GM23338 (cell line): ENCODE data around the gene ZNF493. TPM values are rescaled to one million over a fixed set of nuclear protein-coding genes. Genes with fewer than 3 reads are reported as not detected.

Experiments
- ATAC-seq: fragments of 200-7000 bp; cut with Tn5 transposase; 3 replicates; pipeline ENCODE4 v1.9.1; 2020
- DNase-seq: peaks from one replicate; pipeline ENCODE4 v3.0.0-alpha.2; 2015; ENCODE audit warnings: low spot score
- H2AFZ ChIP-seq: fragments of 200-600 bp; sonication (generic); 2 replicates; pipeline ENCODE4 v1.8.0; 2016; ENCODE audit warnings: antibody characterized with exemption, mild to moderate bottlenecking, moderate library complexity
- H3F3A ChIP-seq: fragments of 200-600 bp; sonication (generic); replicated peaks from 2 replicates; pipeline ENCODE4 v1.8.0; 2017; ENCODE audit warnings: antibody characterized with exemption, mixed run types, low read depth
- H3K27ac ChIP-seq: fragments of 200-600 bp; sonication (generic); 2 replicates; pipeline ENCODE4 v1.6.1; 2016; ENCODE audit warnings: low read depth
- H3K27me3 ChIP-seq: fragments of 200-600 bp; sonication (generic); 2 replicates; pipeline ENCODE4 v1.8.0; 2016; ENCODE audit warnings: mild to moderate bottlenecking, mixed run types, moderate library complexity; ENCODE audit not compliant: insufficient read depth
- H3K36me3 ChIP-seq: fragments of 200-600 bp; sonication (generic); 2 replicates; pipeline ENCODE4 v1.8.0; 2016; ENCODE audit warnings: mild to moderate bottlenecking; ENCODE audit not compliant: insufficient read depth
- H3K4me1 ChIP-seq: fragments of 200-600 bp; sonication (generic); 2 replicates; pipeline ENCODE4 v1.8.0; 2016; ENCODE audit warnings: mild to moderate bottlenecking, moderate library complexity; ENCODE audit not compliant: insufficient read depth
- H3K4me2 ChIP-seq: fragments of 200-600 bp; sonication (generic); 2 replicates; pipeline ENCODE4 v1.7.1; 2017; ENCODE audit warnings: mixed run types
- H3K4me3 ChIP-seq: fragments of 200-600 bp; sonication (generic); 2 replicates; pipeline ENCODE4 v1.6.1; 2016; ENCODE audit warnings: mixed run types
- H3K79me2 ChIP-seq: fragments of 200-600 bp; sonication (generic); replicated peaks from 2 replicates; pipeline ENCODE4 v1.8.0; 2017; ENCODE audit warnings: mild to moderate bottlenecking; ENCODE audit not compliant: insufficient read depth
- H3K9me2 ChIP-seq: fragments of 200-600 bp; sonication (generic); 2 replicates; pipeline ENCODE4 v1.8.0; 2017; ENCODE audit not compliant: insufficient read depth
- H4K20me1 ChIP-seq: fragments of 200-600 bp; sonication (generic); replicated peaks from 2 replicates; pipeline ENCODE4 v1.8.0; 2017; ENCODE audit warnings: mild to moderate bottlenecking; ENCODE audit not compliant: insufficient read depth
- H3K27ac Mint-ChIP-seq: 2 replicates; pipeline ENCODE4 v1.8.0; 2020; ENCODE audit warnings: inconsistent platforms, mild to moderate bottlenecking, moderate library complexity, mixed read lengths
- H3K27me3 Mint-ChIP-seq: 3 replicates; pipeline ENCODE4 v1.8.0; 2022; ENCODE audit warnings: low read depth, mild to moderate bottlenecking, moderate library complexity, mixed read lengths, inconsistent platforms; ENCODE audit not compliant: insufficient read depth, poor library complexity
- H3K36me3 Mint-ChIP-seq: 3 replicates; pipeline ENCODE4 v1.8.0; 2021; ENCODE audit warnings: low read depth, mild to moderate bottlenecking, inconsistent platforms, moderate library complexity, mixed read lengths
- H3K4me1 Mint-ChIP-seq: 3 replicates; pipeline ENCODE4 v1.8.0; 2020; ENCODE audit warnings: mild to moderate bottlenecking, inconsistent platforms, mixed read lengths
- H3K4me3 Mint-ChIP-seq: 3 replicates; pipeline ENCODE4 v1.8.0; 2021; ENCODE audit warnings: moderate library complexity, mild to moderate bottlenecking, inconsistent platforms, mixed read lengths
- H3K9me3 Mint-ChIP-seq: 3 replicates; pipeline ENCODE4 v1.8.0; 2020; ENCODE audit warnings: moderate library complexity, mild to moderate bottlenecking, inconsistent platforms, mixed read lengths
- EZH2 ChIP-seq: fragments of 200-600 bp; sonication (generic); IDR thresholded peaks from one replicate; pipeline ENCODE4 v1.8.0; 2017; ENCODE audit warnings: antibody characterized with exemption, mild to moderate bottlenecking, low read depth; ENCODE audit not compliant: unreplicated experiment
- POLR2AphosphoS5 ChIP-seq: IDR thresholded peaks from 2 replicates; pipeline ENCODE4 v1.6.1; 2016; ENCODE audit warnings: antibody characterized with exemption, low read depth
- ZNF114 ChIP-seq: fragments of 250-450 bp; sonication (Bioruptor Pico); IDR thresholded peaks from 2 replicates; pipeline ENCODE4 v1.5.0; 2020; ENCODE audit warnings: mild to moderate bottlenecking, moderate library complexity
- ZNF331 ChIP-seq: fragments of 250-450 bp; sonication (Bioruptor Pico); IDR thresholded peaks from 2 replicates; pipeline ENCODE4 v1.5.0; 2020; ENCODE audit warnings: low read depth, mild to moderate bottlenecking, moderate library complexity
- polyA plus RNA-seq: library from polyadenylated mRNA; unstranded; fragments of >200 nt; fragmentation: Nextera tagmentation; extraction: Ambion mirVana; gene quantifications from 2 replicates; pipeline ENCODE4 v1.2.1, GENCODE V29; 2016
- total RNA-seq: library from RNA; depleted of rRNA; stranded (reverse); fragments of >200 nt; shearing (Covaris generic); gene quantifications from 2 replicates; pipeline ENCODE4 v1.2.3, GENCODE V29; 2014; rRNA removed

The ZNF493 gene
- total and polyA plus RNA-seq, 2 experiments from 2014 or later: 28.7 to 63.4 TPM

GRCh38 chr19:21474671-21475181, 77.8 kb downstream of the ZNF493 start:
- peak; percentile 92 for ATAC-seq

More at GRCh38 chr19:21474671-21475181, 77.8 kb downstream of the ZNF493 start:
- Mint-ChIP-seq H3K4me1 (no peaks in the 10 kb centered on the region), H3K27ac (no peak overlapping the region), H3K9me3 (peaks cover 33% of the 10 kb centered on the region), H3K27me3 (no peaks in the 10 kb centered on the region), H3K4me3 (peak overlapping the region; percentile 60; the same call in 2 of the 3 replicates), H3K36me3 (peaks cover 11% of the 10 kb centered on the region; the same call in 2 of the 3 replicates)
- TF ChIP-seq ZNF114 (CRISPR knock-in tag) (no peak), ZNF331 (CRISPR knock-in tag) (no peak), POLR2AphosphoS5 (peak; percentile 75), EZH2 (no peak)
- Histone ChIP-seq H3K4me2 (peak overlapping the region; percentile 81), H3F3A (no peaks in the 10 kb centered on the region), H2AFZ (peak overlapping the region; percentile 69; the same call in 1 of the 2 replicates), H3K4me3 (peak overlapping the region; percentile 66), H3K36me3 (no peaks in the 10 kb centered on the region), H3K4me1 (no peaks in the 10 kb centered on the region), H4K20me1 (no peaks in the 10 kb centered on the region), H3K9me2 (no peaks in the 10 kb centered on the region), H3K79me2 (peaks cover 13% of the 10 kb centered on the region; the same call in 1 of the 2 replicates), H3K27me3 (no peaks in the 10 kb centered on the region), H3K27ac (peak overlapping the region; percentile 89)
- DNase-seq: peak; percentile 92

Other genes with a start within 250 kb of the ZNF493 start
- 53.2 and 71.9 TPM in 2 replicates for gene ZNF708, start 67.7 kb upstream of the ZNF493 start, total RNA-seq
- gene ZNF708, start 67.7 kb upstream of the ZNF493 start, polyA plus RNA-seq: 15.7 and 15.9 TPM in 2 replicates
- 137 and 138 TPM in 2 replicates for gene ZNF738, start 38.1 kb upstream of the ZNF493 start, total RNA-seq
- gene ZNF738, start 38.1 kb upstream of the ZNF493 start, polyA plus RNA-seq: 138 and 151 TPM in 2 replicates
- gene ZNF429, start 108.5 kb downstream of the ZNF493 start, total RNA-seq: 18.9 and 21.2 TPM in 2 replicates
- gene ZNF429, start 108.5 kb downstream of the ZNF493 start, polyA plus RNA-seq: 12.6 and 13.4 TPM in 2 replicates